Measurements from ENCODE around the gene ZFR2.

Gene ZFR2

GRCh38 chr19:3835055-3835435, 33.8 kb downstream of the ZFR2 start:
- no peak overlapping the region for H3K27ac ChIP-seq
- H3K4me3 ChIP-seq, result no peak overlapping the region
- intact Hi-C loops (cut with DNase I; ENCODE audit: low total_unique reads), result no loop called here
- no peaks in the 10 kb centered on the region for H3K4me1 ChIP-seq
- peaks cover 0 to 50% of the 10 kb centered on the region in 2 donors for H3K27me3 ChIP-seq
- H3K36me3 ChIP-seq, result no peaks in the 10 kb centered on the region
- DNase-seq, result no peak
- H3K9me3 ChIP-seq, result no peaks in the 10 kb centered on the region
- no peak for TF ChIP-seq CTCF (IDR thresholded peaks at IDR 0.05)

DNA sequence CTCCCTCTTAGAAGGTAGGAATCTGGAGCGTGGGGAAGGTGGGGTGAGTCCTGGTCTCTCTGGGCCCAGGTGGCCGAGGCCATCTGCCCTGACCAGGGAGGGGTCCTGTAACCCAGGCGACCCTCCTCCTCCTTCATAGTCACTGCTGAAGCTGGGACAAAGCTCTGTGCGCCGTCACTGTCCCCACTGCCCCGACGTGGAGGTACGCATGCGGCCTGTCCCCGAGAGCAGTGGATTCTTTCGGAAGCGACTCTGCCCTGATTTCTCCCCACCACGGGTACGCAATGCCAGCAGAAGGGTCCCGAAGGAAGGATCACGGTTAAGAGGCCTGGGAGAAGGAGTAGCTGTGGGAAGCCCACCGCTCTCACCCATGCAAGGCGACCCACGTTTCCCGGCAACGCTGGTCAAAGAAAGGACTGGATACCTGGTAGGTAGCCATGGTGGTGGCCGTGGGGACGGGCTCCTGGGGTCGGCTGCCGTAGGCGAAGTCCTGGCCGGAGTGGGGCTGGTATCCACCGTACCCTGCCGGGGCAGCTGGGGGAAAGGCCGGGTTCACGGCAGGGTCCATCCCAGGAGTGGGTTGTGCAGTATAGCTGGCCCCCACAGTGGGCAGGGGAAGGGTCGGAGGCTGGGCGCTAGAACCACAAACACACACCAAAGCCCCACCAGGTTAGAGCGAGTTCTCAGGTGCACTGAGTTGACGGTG, 34.3 kb downstream of the ZFR2 start:
- no peak overlapping the region for H3K27ac ChIP-seq

GRCh38 chr19:3833578-3834348, 35.1 kb downstream of the ZFR2 start:
- Histone ChIP-seq H3K4me1 (no peaks in the 10 kb centered on the region), H3K9me3 (no peaks in the 10 kb centered on the region), H3K27ac (no peak overlapping the region), H3K27me3 (peaks cover 0 to 59% of the 10 kb centered on the region in 2 donors), H3K4me3 (no peak overlapping the region), H3K36me3 (no peaks in the 10 kb centered on the region)
- intact Hi-C loops (cut with DNase I; ENCODE audit: low total_unique reads), result no loop called here
- no peak for TF ChIP-seq CTCF (IDR thresholded peaks at IDR 0.05)
- no peak for DNase-seq

More for the DNA sequence above, 34.3 kb downstream of the ZFR2 start:
- no peaks in the 10 kb centered on the region for H3K36me3 ChIP-seq
- H3K9me3 ChIP-seq, result no peaks in the 10 kb centered on the region
- no peak overlapping the region for H3K4me3 ChIP-seq
- no peak for TF ChIP-seq CTCF (IDR thresholded peaks at IDR 0.05)
- intact Hi-C loops (cut with DNase I; ENCODE audit: low total_unique reads), result no loop called here
- H3K4me1 ChIP-seq, result no peaks in the 10 kb centered on the region
- peaks cover 0 to 53% of the 10 kb centered on the region in 2 donors for H3K27me3 ChIP-seq
- DNase-seq, result no peak

- no peaks in the 10 kb centered on the region for H3K36me3 ChIP-seq
- no peak overlapping the region for H3K4me3 ChIP-seq
- no peaks in the 10 kb centered on the region for H3K4me1 ChIP-seq
- TF ChIP-seq CTCF (IDR thresholded peaks at IDR 0.05), result no peak
- DNase-seq, result no peak
- H3K27ac ChIP-seq, result no peak overlapping the region
- peaks cover 0 to 69% of the 10 kb centered on the region in 2 donors for H3K27me3 ChIP-seq
- intact Hi-C loops (cut with DNase I; ENCODE audit: low total_unique reads), result no loop called here
- H3K9me3 ChIP-seq, result no peaks in the 10 kb centered on the region
These were observed 36.8 kb downstream of the ZFR2 start for GRCh38 chr19:3832001-3832400.

GRCh38 chr19:3831601-3832000, 37.2 kb downstream of the ZFR2 start:
- H3K36me3 ChIP-seq, result no peaks in the 10 kb centered on the region
- intact Hi-C loops (cut with DNase I; ENCODE audit: low total_unique reads), result no loop called here
- no peaks in the 10 kb centered on the region for H3K4me1 ChIP-seq
- H3K27me3 ChIP-seq, result peaks cover 0 to 73% of the 10 kb centered on the region in 2 donors
- H3K4me3 ChIP-seq, result no peak overlapping the region
- no peak for TF ChIP-seq CTCF (IDR thresholded peaks at IDR 0.05)
- H3K9me3 ChIP-seq, result no peaks in the 10 kb centered on the region
- DNase-seq, result no peak
- no peak overlapping the region for H3K27ac ChIP-seq

Measured in tibial artery (tissue), 4 donors.